Measurements from ENCODE around the gene DPY19L3. TPM values are rescaled to one million over a fixed set of nuclear protein-coding genes. Genes with fewer than 3 reads are reported as not detected.

Gene DPY19L3
- total RNA-seq, 6 experiments from 2014 or later = 23.5 to 32.7 (median 26.5) TPM

- no peak overlapping the region for H3K27ac Mint-ChIP-seq
- H3K4me1 Mint-ChIP-seq (ENCODE audit: low read depth) = peaks cover 15% of the 10 kb centered on the region
- peaks cover 13% of the 10 kb centered on the region for H3K36me3 Mint-ChIP-seq (ENCODE audit: low read depth)
- DNase-seq = no peak
- H3K9me3 Mint-ChIP-seq = no peaks in the 10 kb centered on the region
- peaks cover 3% of the 10 kb centered on the region; the same call in 1 of the 2 replicates for H3K27me3 Mint-ChIP-seq (ENCODE audit: insufficient read depth)
- no peak for TF ChIP-seq CTCF (IDR thresholded peaks at IDR 0.05)
- H3K4me3 Mint-ChIP-seq = no peak overlapping the region
These were observed 9.4 kb upstream of the DPY19L3 start for GRCh38 chr19:32396046-32396652.

- Mint-ChIP-seq H3K4me3 (no peak overlapping the region; the same call in 1 of the 2 replicates), H3K36me3 (ENCODE audit: low read depth) (peaks cover 13% of the 10 kb centered on the region), H3K4me1 (ENCODE audit: low read depth) (peaks cover 21% of the 10 kb centered on the region), H3K27me3 (ENCODE audit: insufficient read depth) (peaks cover 3% of the 10 kb centered on the region; the same call in 1 of the 2 replicates), H3K9me3 (no peaks in the 10 kb centered on the region), H3K27ac (peak overlapping the region; percentile 74)
- no peak for TF ChIP-seq CTCF (IDR thresholded peaks at IDR 0.05)
- peak; percentile 83 for DNase-seq
These were observed 7.9 kb upstream of the DPY19L3 start for GRCh38 chr19:32397671-32398101.

GRCh38 chr19:32401992-32402391 is 3.6 kb upstream of the DPY19L3 start:
- H3K36me3 Mint-ChIP-seq (ENCODE audit: low read depth) = no peaks in the 10 kb centered on the region
- peaks cover 34% of the 10 kb centered on the region for H3K4me1 Mint-ChIP-seq (ENCODE audit: low read depth)
- H3K9me3 Mint-ChIP-seq = no peaks in the 10 kb centered on the region
- no peak for DNase-seq
- no peak for TF ChIP-seq CTCF (IDR thresholded peaks at IDR 0.05)
- H3K4me3 Mint-ChIP-seq = no peak overlapping the region
- H3K27ac Mint-ChIP-seq = no peak overlapping the region
- H3K27me3 Mint-ChIP-seq (ENCODE audit: insufficient read depth) = no peaks in the 10 kb centered on the region

- H3K36me3 Mint-ChIP-seq (ENCODE audit: low read depth) = peaks cover 9% of the 10 kb centered on the region
- H3K4me3 Mint-ChIP-seq = peak overlapping the region; percentile 92; the same call in 1 of the 2 replicates
- no peaks in the 10 kb centered on the region for H3K9me3 Mint-ChIP-seq
- peaks cover 34% of the 10 kb centered on the region for H3K4me1 Mint-ChIP-seq (ENCODE audit: low read depth)
- H3K27me3 Mint-ChIP-seq (ENCODE audit: insufficient read depth) = no peaks in the 10 kb centered on the region
- peak overlapping the region; percentile 91; the same call in 1 of the 2 replicates for H3K27ac Mint-ChIP-seq
- no peak for DNase-seq
- TF ChIP-seq CTCF (IDR thresholded peaks at IDR 0.05) = no peak
These were observed 2.1 kb upstream of the DPY19L3 start for GRCh38 chr19:32403291-32403995.

- H3K9me3 Mint-ChIP-seq = no peaks in the 10 kb centered on the region
- H3K27me3 Mint-ChIP-seq (ENCODE audit: insufficient read depth) = no peaks in the 10 kb centered on the region
- H3K4me3 Mint-ChIP-seq = peak overlapping the region; percentile 92
- peak overlapping the region; percentile 91 for H3K27ac Mint-ChIP-seq
- peaks cover 17% of the 10 kb centered on the region for H3K36me3 Mint-ChIP-seq (ENCODE audit: low read depth)
- H3K4me1 Mint-ChIP-seq (ENCODE audit: low read depth) = peaks cover 34% of the 10 kb centered on the region
- TF ChIP-seq CTCF (IDR thresholded peaks at IDR 0.05) = no peak
- DNase-seq = no peak
These were observed 1.2 kb upstream of the DPY19L3 start for GRCh38 chr19:32404213-32404932.
